K562 (cell line): ENCODE data around the gene SLC2A13. TPM values are rescaled to one million over a fixed set of nuclear protein-coding genes. Genes with fewer than 3 reads are reported as not detected.

ENCODE experiments used
- ATAC-seq: fragments of 200-7000 bp; cut with Tn5 transposase; 3 replicates; pipeline ENCODE4 v1.9.1; 2020; ENCODE audit warnings: moderate library complexity
- BruUV-seq: library from RNA; stranded (reverse); fragments of 400-500 nt; replicated peaks from 2 replicates; lab custom pipeline; 2021; lab: Mats Ljungman, UMichigan
- CTCF ChIA-PET: fragments of 300-600 bp; formaldehyde crosslinking; extraction: SDS; loops from one replicate; lab custom pipeline; 2021; ENCODE audit warnings: low intra/inter-chr PET ratio; lab: Yijun Ruan, JAX
- POLR2A ChIA-PET: fragments of 300-600, 350-650 bp; sonication (Branson Sonifier 250); formaldehyde crosslinking; extraction: SDS; loops from one replicate; lab custom pipeline; 2021; ENCODE audit warnings: antibody characterized with exemption, inconsistent platforms; lab: Yijun Ruan, JAX
- DNase-seq, 4 experiments: peaks; one replicate each; pipeline versions ENCODE4 v3.0.0 to v3.0.0-alpha.2; 2011 to 2018; ENCODE audit warnings: low spot score in 3 of 4, mixed read lengths in 3 of 4; ENCODE audit errors: extremely low read depth in 1 of 4
- FAIRE-seq: peaks from 2 replicates; lab custom pipeline; 2011; peaks lifted over from hg19 to GRCh38; lab: Jason Lieb, UNC
- H2AFZ ChIP-seq: 2 replicates; pipeline ENCODE4 v1.6.0; 2011; ENCODE audit warnings: low read depth, low read length, control low read depth, inconsistent platforms
- H3K27ac ChIP-seq: fragments of 200-600 bp; 3 replicates; pipeline ENCODE4 v1.8.0; 2011; ENCODE audit warnings: low read depth, mild to moderate bottlenecking, control low read depth, inconsistent platforms, low read length, moderate library complexity, mixed read lengths; ENCODE audit errors: extremely low read depth
- H3K27me3 ChIP-seq, 2 experiments: fragments of 300-600 bp in 1 of 2; 2 replicates in 1 of 2; 3 replicates in 1 of 2; pipeline versions ENCODE4 v1.6.0 to v1.8.0; 2011; ENCODE audit warnings: inconsistent platforms in 2 of 2, low read length in 2 of 2, mild to moderate bottlenecking in 1 of 2, mixed read lengths in 1 of 2, moderate library complexity in 1 of 2; ENCODE audit not compliant: control insufficient read depth in 2 of 2, insufficient read depth in 2 of 2
- H3K36me3 ChIP-seq: fragments of 300-600 bp; 3 replicates; pipeline ENCODE4 v1.8.0; 2011; ENCODE audit warnings: mild to moderate bottlenecking, low read length, inconsistent platforms; ENCODE audit not compliant: control insufficient read depth, insufficient read depth
- H3K4me1 ChIP-seq, 2 experiments: fragments of 200-600 bp in 1 of 2; replicated peaks in 1 of 2; 2 replicates in 1 of 2; 3 replicates in 1 of 2; pipeline versions ENCODE4 v1.5.1 to v1.8.0; 2011; ENCODE audit warnings: inconsistent platforms in 2 of 2, low read length in 2 of 2, mild to moderate bottlenecking in 1 of 2, mixed read lengths in 1 of 2, moderate library complexity in 1 of 2; ENCODE audit not compliant: control insufficient read depth in 2 of 2, insufficient read depth in 2 of 2
- H3K4me2 ChIP-seq: 2 replicates; pipeline ENCODE4 v1.6.1; 2011; ENCODE audit warnings: low read length, control low read depth, inconsistent platforms, mixed read lengths; ENCODE audit not compliant: insufficient read depth
- H3K4me3 ChIP-seq: fragments of 200-600 bp; sonication (generic), shearing (Covaris generic); 2 replicates; pipeline ENCODE4 v1.5.1; 2016; ENCODE audit warnings: control low read depth, inconsistent platforms
- H3K79me2 ChIP-seq: fragments of 200-600 bp; 3 replicates; pipeline ENCODE4 v1.8.0; 2011; ENCODE audit warnings: low read length, inconsistent platforms; ENCODE audit not compliant: control insufficient read depth, insufficient read depth
- H3K9ac ChIP-seq, 2 experiments: 2 replicates each; pipeline versions ENCODE4 v1.6.0 to v1.6.1; 2011; ENCODE audit warnings: low read depth in 2 of 2, low read length in 2 of 2, control low read depth in 1 of 2, inconsistent platforms in 1 of 2, mild to moderate bottlenecking in 1 of 2, mixed read lengths in 1 of 2; ENCODE audit not compliant: insufficient read depth in 1 of 2
- H3K9me1 ChIP-seq: one replicate; pipeline ENCODE4 v1.6.0; 2011; ENCODE audit warnings: inconsistent platforms, mild to moderate bottlenecking, low read length, moderate library complexity; ENCODE audit not compliant: control insufficient read depth, insufficient read depth
- H3K9me3 ChIP-seq: replicated peaks from 2 replicates; pipeline ENCODE4 v1.5.1; 2011; ENCODE audit warnings: low read depth, low read length, inconsistent platforms; ENCODE audit not compliant: control insufficient read depth, insufficient read depth
- H4K20me1 ChIP-seq: replicated peaks from 2 replicates; pipeline ENCODE4 v1.6.1; 2011; ENCODE audit warnings: low read length, inconsistent platforms, mixed read lengths; ENCODE audit not compliant: control insufficient read depth, insufficient read depth
- ARHGAP35 ChIP-seq: fragments of 450-650 bp; IDR thresholded peaks from 2 replicates; pipeline ENCODE4 v1.6.1; 2018; ENCODE audit not compliant: partially characterized antibody
- ARID1B ChIP-seq: fragments of 450-650 bp; IDR thresholded peaks from 2 replicates; pipeline ENCODE4 v1.6.1; 2016; ENCODE audit warnings: antibody characterized with exemption, mild to moderate bottlenecking, inconsistent platforms
- ARID2 ChIP-seq: fragments of 450-650 bp; IDR thresholded peaks from 2 replicates; pipeline ENCODE4 v1.6.1; 2017; ENCODE audit warnings: antibody characterized with exemption, mild to moderate bottlenecking
- DPF2 ChIP-seq: fragments of 450-650 bp; IDR thresholded peaks from 2 replicates; pipeline ENCODE4 v1.6.1; 2016
- ESRRB ChIP-seq: fragments of 250-450 bp; sonication (Bioruptor Pico); IDR thresholded peaks from 2 replicates; pipeline ENCODE4 v1.5.0; 2020; ENCODE audit warnings: mild to moderate bottlenecking, moderate library complexity, borderline replicate concordance
- FOS ChIP-seq: IDR thresholded peaks from 3 replicates; pipeline ENCODE4 v1.6.1; 2011; ENCODE audit not compliant: insufficient read length; ENCODE audit errors: extremely low read depth
- HDGF ChIP-seq: fragments of 450-650 bp; IDR thresholded peaks from 2 replicates; pipeline ENCODE4 v1.6.1; 2016
- POLR2AphosphoS5 ChIP-seq: IDR thresholded peaks from 2 replicates; pipeline ENCODE4 v1.6.1; 2011; ENCODE audit warnings: mild to moderate bottlenecking, low read depth, low read length, moderate library complexity; ENCODE audit not compliant: control insufficient read depth, insufficient read depth
- RAD21 ChIP-seq, 2 experiments: fragments of 250-450 bp in 1 of 2; fragments of 450-650 bp in 1 of 2; sonication (Bioruptor Pico) in 1 of 2; formaldehyde crosslinking in 1 of 2; IDR thresholded peaks in 1 of 2; conservative IDR thresholded peaks in 1 of 2; 2 replicates each; pipeline versions ENCODE4 v1.4.0 to v1.8.0; 2020 to 2022; ENCODE audit warnings: mild to moderate bottlenecking in 2 of 2, moderate library complexity in 1 of 2
- SMARCA4 ChIP-seq: fragments of 450-650 bp; IDR thresholded peaks from 2 replicates; pipeline ENCODE4 v1.6.1; 2016
- SNAPC5 ChIP-seq: fragments of 250-450 bp; sonication (Bioruptor Pico); IDR thresholded peaks from 2 replicates; pipeline ENCODE4 v1.8.0; 2021; ENCODE audit warnings: moderate library complexity, mild to moderate bottlenecking, inconsistent platforms
- USF2 ChIP-seq: sonication (generic); formaldehyde crosslinking; IDR thresholded peaks from 2 replicates; pipeline ENCODE4 v1.5.0; 2020; ENCODE audit warnings: missing genetic modification reagents
- ZBED1 ChIP-seq: IDR thresholded peaks from 2 replicates; pipeline ENCODE4 v1.6.1; 2014
- ZFP30 ChIP-seq: fragments of 250-450 bp; sonication (Bioruptor Pico); IDR thresholded peaks from 2 replicates; pipeline ENCODE4 v1.8.0; 2022; ENCODE audit warnings: moderate library complexity, mild to moderate bottlenecking, inconsistent platforms, borderline replicate concordance
- ZNF41 ChIP-seq: fragments of 250-450 bp; sonication (Bioruptor Pico); conservative IDR thresholded peaks from 2 replicates; pipeline ENCODE4 v1.4.0; 2020; ENCODE audit warnings: mild to moderate bottlenecking
- WGBS: fragments of 100-300 bp; shearing (Covaris generic); methylation state at CpG from one replicate; pipeline ENCODE4 v1.1.6; 2016; ENCODE audit warnings: low coverage, mixed read lengths; ENCODE audit not compliant: insufficient coverage; ENCODE audit errors: missing lambda C conversion rate; 5-methylcytosine and 5-hydroxymethylcytosine counted together
- in situ Hi-C: fragments of 300-500 bp; cut with MboI; formaldehyde crosslinking; loops from 4 replicates; pipeline ENCODE4 v1.15.0; 2018; ENCODE audit warnings: inconsistent platforms, mixed read lengths
- intact Hi-C: fragments of 100-400 bp; cut with micrococcal nuclease; formaldehyde crosslinking; loops from 2 replicates; pipeline ENCODE4 v1.14.2; 2022
- polyA plus RNA-seq, 8 experiments: library from polyadenylated mRNA; depleted of rRNA in 4 of 8; stranded (reverse) in 5 of 8; unstranded in 3 of 8; fragments of >200 nt; fragmentation: Nextera tagmentation in 2 of 8; fragmentation: Illumina TruSeq in 1 of 8; extraction: Ambion mirVana in 2 of 8; extraction: Trizol in 1 of 8; gene quantifications; 2 replicates each; pipeline versions ENCODE4 v1.2.1 to v1.2.3, GENCODE V29; 2011 to 2014; ENCODE audit warnings: inconsistent platforms in 1 of 8, missing spikeins in 1 of 8
- total RNA-seq, 7 experiments: library from RNA; depleted of rRNA in 6 of 7; stranded (reverse); fragments of >200 nt in 6 of 7; fragmentation: Illumina TruSeq in 2 of 7; extraction: Trizol in 2 of 7; gene quantifications; 2 replicates each; pipeline versions ENCODE4 v1.2.1 to v1.2.3, GENCODE V29; 2011 to 2021; ENCODE audit warnings: low replicate concordance in 1 of 7
- TF ChIP-seq, protein P1 (sequence below), 2 experiments: IDR thresholded peaks in 1 of 2; conservative IDR thresholded peaks in 1 of 2; 2 replicates each; pipeline ENCODE4 v1.6.1; 2016; ENCODE audit warnings: low read depth in 2 of 2, mild to moderate bottlenecking in 1 of 2, missing compliant biosample characterization in 1 of 2, missing genetic modification characterization in 1 of 2, moderate library complexity in 1 of 2

The SLC2A13 gene
- total and polyA plus RNA-seq, 9 of the 15 experiments (the other 6 are each of a cell fraction or from before 2014, with no cell fraction given), result 1.7 to 12.4 (median 9.0) TPM

DNA sequence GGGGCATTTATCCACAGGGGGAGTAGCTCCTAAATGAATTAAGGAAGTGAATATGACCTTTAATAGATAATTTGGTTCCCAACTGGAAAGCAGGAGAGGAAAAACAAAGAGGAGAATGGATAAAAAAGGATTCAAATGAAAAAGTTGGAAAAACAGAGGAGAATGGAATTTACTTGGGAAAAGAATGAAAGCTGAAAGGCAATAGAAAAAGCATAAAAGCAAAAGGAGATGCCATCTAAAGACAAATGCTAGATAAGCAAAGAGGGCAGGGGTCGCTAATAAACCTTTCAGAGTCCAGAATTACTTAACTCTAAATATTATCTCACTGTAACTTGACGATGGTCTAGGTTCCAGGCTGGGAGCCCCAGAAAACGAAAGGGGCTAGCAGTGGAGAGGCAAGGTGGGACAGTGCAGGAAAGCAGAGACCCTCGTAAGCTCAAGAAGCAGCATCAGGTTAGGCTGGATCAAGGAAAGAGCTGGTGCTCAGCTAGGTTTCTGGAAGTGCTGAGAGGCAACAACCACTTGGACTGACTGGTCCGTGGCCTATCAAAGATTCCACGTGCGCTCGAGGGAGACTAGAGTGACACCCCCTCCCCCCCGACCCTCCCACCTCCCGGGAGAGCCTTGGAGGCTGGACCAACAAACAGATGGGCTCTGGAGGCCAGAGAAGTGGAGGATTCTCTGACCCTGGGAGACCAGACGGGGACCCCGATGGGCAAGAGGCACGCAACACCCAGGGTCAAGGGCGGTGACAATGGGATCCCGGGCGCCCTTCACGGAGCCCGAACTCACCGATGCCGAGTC, 1.2 kb downstream of the SLC2A13 start (continued):
- no peak for TF ChIP-seq POLR2AphosphoS5

DNA sequence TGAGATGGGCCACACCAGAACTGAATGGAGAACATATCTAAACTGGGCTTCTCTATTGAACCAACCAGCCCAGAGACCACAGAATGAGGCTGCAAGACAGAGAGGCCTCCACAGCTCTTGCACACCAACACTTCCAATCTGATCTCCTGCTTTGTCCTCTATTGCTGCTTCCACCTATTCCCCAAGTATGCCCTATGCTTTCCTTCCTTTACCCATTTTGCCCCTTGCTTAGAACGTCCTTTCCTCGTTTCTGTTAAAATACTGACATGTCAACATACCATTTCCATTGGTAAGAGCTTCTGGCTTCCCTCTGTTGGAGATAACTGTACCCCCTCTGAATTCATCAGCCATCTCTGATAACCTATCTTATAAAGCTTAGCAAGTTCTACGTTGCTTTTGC, 2.8 kb downstream of the SLC2A13 start:
- BruUV-seq, result no TSS peak
- intact Hi-C loops, result loop anchor here (5.0 to 10.0 kb wide), 2 partner anchors 41 to 478 kb away; a partner anchor contains a TSS
- Histone ChIP-seq H3K4me3 (peak overlapping the region; percentile 81), H3K27ac (peak overlapping the region; percentile 7; the same call in 1 of the 3 replicates), H3K9me1 (peaks cover 5% of the 10 kb centered on the region), H3K9me3 (no peaks in the 10 kb centered on the region; the same call in 1 of the 2 replicates), H3K9ac (peak overlapping the region; percentile 67 to 81; a peak in 2 of 4 replicates), H3K4me2 (peak overlapping the region; percentile 86), H3K79me2 (peaks cover 76% of the 10 kb centered on the region), H3K4me1 (peaks cover 29 to 32% of the 10 kb centered on the region in 2 experiments), H2AFZ (0 out of 2 replicates have a peak overlapping the region, but pooled peaks have one; percentile 36), H3K27me3 (no peaks in the 10 kb centered on the region), H4K20me1 (peaks cover 3% of the 10 kb centered on the region; the same call in 1 of the 2 replicates), H3K36me3 (peaks cover 11% of the 10 kb centered on the region; the same call in 2 of the 3 replicates)
- in situ Hi-C loops, result loop anchor here (10.0 to 25.0 kb wide), 2 partner anchors 88 to 341 kb away; no protein-coding TSS in a partner anchor
- ATAC-seq (no peak), FAIRE-seq (no peak), DNase-seq (peak in 1 of 4 experiments; percentile 33)
- 0% methylated on average over 3 of the region's 3 CpGs for WGBS
- ChIA-PET POLR2A (interaction anchor here (1.6 to 3.1 kb wide), 3 partner anchors 9 to 92 kb away, joined by 4 to 7 read pairs (median 7); no protein-coding TSS in a partner anchor), CTCF (no interaction called here)
- 0 out of 2 replicates have a peak, but pooled peaks have one; percentile 14 for TF ChIP-seq ARID2
- TF ChIP-seq, protein P1, sequence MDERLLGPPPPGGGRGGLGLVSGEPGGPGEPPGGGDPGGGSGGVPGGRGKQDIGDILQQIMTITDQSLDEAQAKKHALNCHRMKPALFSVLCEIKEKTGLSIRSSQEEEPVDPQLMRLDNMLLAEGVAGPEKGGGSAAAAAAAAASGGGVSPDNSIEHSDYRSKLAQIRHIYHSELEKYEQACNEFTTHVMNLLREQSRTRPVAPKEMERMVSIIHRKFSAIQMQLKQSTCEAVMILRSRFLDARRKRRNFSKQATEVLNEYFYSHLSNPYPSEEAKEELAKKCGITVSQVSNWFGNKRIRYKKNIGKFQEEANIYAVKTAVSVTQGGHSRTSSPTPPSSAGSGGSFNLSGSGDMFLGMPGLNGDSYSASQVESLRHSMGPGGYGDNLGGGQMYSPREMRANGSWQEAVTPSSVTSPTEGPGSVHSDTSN (CRISPR knock-in tag; IDR thresholded peaks at IDR 0.05; ENCODE audit: low read depth), result no peak
- TF ChIP-seq, protein P1 (tag; conservative IDR thresholded peaks at IDR 0.05; ENCODE audit: low read depth), result no peak
- TF ChIP-seq ZNF41, result no peak
- TF ChIP-seq RAD21 (CRISPR knock-in tag; conservative IDR thresholded peaks at IDR 0.05 in 1 of 2, IDR thresholded peaks at IDR 0.05 in 1 of 2), result no peak
- TF ChIP-seq FOS, result no peak
- TF ChIP-seq SNAPC5 (CRISPR knock-in tag), result no peak
- TF ChIP-seq ESRRB, result no peak
- TF ChIP-seq ARHGAP35, result peak; percentile 18
- TF ChIP-seq HDGF, result peak; percentile 91
- 0 out of 2 replicates have a peak, but pooled peaks have one; percentile 19 for TF ChIP-seq ARID1B
- peak; percentile 44; the same call in 1 of the 2 replicates for TF ChIP-seq SMARCA4
- TF ChIP-seq DPF2, result peak; percentile 37
- TF ChIP-seq USF2 (CRISPR knock-in tag), result no peak
- TF ChIP-seq ZBED1, result no peak
- TF ChIP-seq ZFP30 (CRISPR knock-in tag), result no peak
